Activated naive CD4-positive, alpha-beta T cell treated with anti-CD3 and anti-CD28 coated beads, Interleukin-2, amount 50 U/mL, for 16 hours (primary cell): Measurements from ENCODE around the gene CENPW.

Source experiments
- DNase-seq: peaks from one replicate; pipeline ENCODE4 v3.0.0-alpha.2; 2020

The CENPW gene

GRCh38 chr6:126339796-126340609, at the start of gene CENPW:
Gene CENPW, plus strand, starts transcription at chr6:126340115. Its CDS starts 159 bp downstream, at chr6:126340274.
- peak; percentile 94 for DNase-seq

- DNase-seq, result no peak
Measured at GRCh38 chr6:126293891-126294524, 45.9 kb upstream of the CENPW start.

GRCh38 chr6:126300126-126300525, 39.8 kb upstream of the CENPW start:
- no peak for DNase-seq

GRCh38 chr6:126300735-126301134, 39.2 kb upstream of the CENPW start:
- DNase-seq, result no peak

GRCh38 chr6:126302191-126302590, 37.7 kb upstream of the CENPW start:
- no peak for DNase-seq

GRCh38 chr6:126307849-126308248, 32.1 kb upstream of the CENPW start:
- DNase-seq, result no peak

GRCh38 chr6:126308362-126308761, 31.6 kb upstream of the CENPW start:
- no peak for DNase-seq

GRCh38 chr6:126312013-126312665, 27.8 kb upstream of the CENPW start:
- no peak for DNase-seq

- DNase-seq, result no peak
Measured at GRCh38 chr6:126313941-126314340, 26.0 kb upstream of the CENPW start.

GRCh38 chr6:126318797-126319196, 21.1 kb upstream of the CENPW start:
- DNase-seq, result no peak

- DNase-seq, result no peak
Measured at GRCh38 chr6:126333729-126334128, 6.2 kb upstream of the CENPW start.

- no peak for DNase-seq
Measured at GRCh38 chr6:126335210-126335609, 4.7 kb upstream of the CENPW start.

GRCh38 chr6:126337323-126337722, 2.6 kb upstream of the CENPW start:
- no peak for DNase-seq

GRCh38 chr6:126341126-126341525, 1.2 kb downstream of the CENPW start:
- DNase-seq, result no peak

GRCh38 chr6:126344181-126344580, 4.3 kb downstream of the CENPW start:
- DNase-seq, result no peak

GRCh38 chr6:126351960-126352359, 12.0 kb downstream of the CENPW start:
- no peak for DNase-seq

- no peak for DNase-seq
Measured at GRCh38 chr6:126352514-126352913, 12.6 kb downstream of the CENPW start.

- DNase-seq, result no peak
Measured at GRCh38 chr6:126356526-126356925, 16.6 kb downstream of the CENPW start.

GRCh38 chr6:126359936-126360537, 20.1 kb downstream of the CENPW start:
- no peak for DNase-seq

- no peak for DNase-seq
Measured at GRCh38 chr6:126361832-126362440, 22.0 kb downstream of the CENPW start.

GRCh38 chr6:126367849-126368248, 27.9 kb downstream of the CENPW start:
- DNase-seq, result no peak

GRCh38 chr6:126372626-126373025, 32.7 kb downstream of the CENPW start:
- no peak for DNase-seq

- DNase-seq, result no peak
Measured at GRCh38 chr6:126373344-126373743, 33.4 kb downstream of the CENPW start.
